ENCODE measurements around the gene B3GAT1. TPM values are rescaled to one million over a fixed set of nuclear protein-coding genes. Genes with fewer than 3 reads are reported as not detected.

B3GAT1 gene
- total RNA-seq, 1 experiment from 2014 or later = 0.10 TPM

- peaks cover 14% of the 10 kb centered on the region for H3K27me3 ChIP-seq (ENCODE audit: control insufficient read depth, insufficient read depth, low read length)
- no peaks in the 10 kb centered on the region for H3K36me3 ChIP-seq (ENCODE audit: control insufficient read depth, insufficient read depth, low read length)
- ChIA-PET POLR2A (no interaction called here), CTCF (no interaction called here)
- no TSS peak for BruUV-seq (replicated peaks)
- no peaks in the 10 kb centered on the region for H3K9me3 ChIP-seq (ENCODE audit: control insufficient read depth, insufficient read depth, low read depth, low read length)
- ATAC-seq (no peak), DNase-seq (ENCODE audit: low read depth, low spot score) (no peak)
- TF ChIP-seq SIN3A (IDR thresholded peaks at IDR 0.05; ENCODE audit: borderline replicate concordance, insufficient read depth, low read depth, low read length) (no peak), POLR2AphosphoS5 (IDR thresholded peaks at IDR 0.05; ENCODE audit: low read depth, low read length) (no peak), CTCF (IDR thresholded peaks at IDR 0.05) (no peak), REST (IDR thresholded peaks at IDR 0.05; ENCODE audit: insufficient read depth in 1 of 2, low read depth in 2 of 2, low read length in 1 of 2) (no peak), TCF7L2 (IDR thresholded peaks at IDR 0.05; ENCODE audit: low read depth, low read length) (no peak)
- no peak overlapping the region for H3K27ac ChIP-seq (ENCODE audit: low read length)
- peaks cover 7% of the 10 kb centered on the region for H3K4me1 ChIP-seq (ENCODE audit: control insufficient read depth, insufficient read depth, low read length)
- in situ Hi-C loops (cut with HindIII; ENCODE audit: low pct_unique_long_range_greater_than_20kb, low sequenced_read_pairs) = no loop called here
- intact Hi-C loops (cut with micrococcal nuclease; ENCODE audit: unreplicated experiment) = no loop called here
- no peak overlapping the region for H3K4me3 ChIP-seq (ENCODE audit: low read depth in 2 of 2, low read length in 2 of 2)
Observed at GRCh38 chr11:134334796-134335571, 77.1 kb downstream of the B3GAT1 start.

- Histone ChIP-seq H3K36me3 (ENCODE audit: control insufficient read depth, insufficient read depth, low read length) (no peaks in the 10 kb centered on the region), H3K27me3 (ENCODE audit: control insufficient read depth, insufficient read depth, low read length) (peaks cover 14% of the 10 kb centered on the region), H3K9me3 (ENCODE audit: control insufficient read depth, insufficient read depth, low read depth, low read length) (no peaks in the 10 kb centered on the region), H3K4me1 (ENCODE audit: control insufficient read depth, insufficient read depth, low read length) (peaks cover 7% of the 10 kb centered on the region), H3K4me3 (ENCODE audit: low read depth in 2 of 2, low read length in 2 of 2) (no peak overlapping the region), H3K27ac (ENCODE audit: low read length) (no peak overlapping the region)
- CTCF ChIA-PET = no interaction called here
- intact Hi-C loops (cut with micrococcal nuclease; ENCODE audit: unreplicated experiment) (no loop called here), in situ Hi-C loops (cut with HindIII; ENCODE audit: low pct_unique_long_range_greater_than_20kb, low sequenced_read_pairs) (no loop called here)
- TF ChIP-seq CTCF (IDR thresholded peaks at IDR 0.05) (no peak), REST (IDR thresholded peaks at IDR 0.05; ENCODE audit: insufficient read depth in 1 of 2, low read depth in 2 of 2, low read length in 1 of 2) (no peak), TCF7L2 (IDR thresholded peaks at IDR 0.05; ENCODE audit: low read depth, low read length) (no peak), POLR2AphosphoS5 (IDR thresholded peaks at IDR 0.05; ENCODE audit: low read depth, low read length) (no peak), SIN3A (IDR thresholded peaks at IDR 0.05; ENCODE audit: borderline replicate concordance, insufficient read depth, low read depth, low read length) (no peak)
- ATAC-seq (no peak), DNase-seq (ENCODE audit: low read depth, low spot score) (no peak)
- no TSS peak for BruUV-seq (replicated peaks)
- POLR2A ChIA-PET = no interaction called here
Observed at GRCh38 chr11:134333946-134334345, 78.1 kb downstream of the B3GAT1 start.
